PC-9 (cell line): Measurements from ENCODE around the gene RBM33.

ENCODE experiments used
- EZH2 ChIP-seq: fragments of 200-600 bp; sonication (generic); IDR thresholded peaks from 2 replicates; pipeline ENCODE4 v1.8.0; 2017; ENCODE audit warnings: antibody characterized with exemption, low read depth
- TF ChIP-seq, protein P1 (sequence below): fragments of 200-600 bp; sonication (generic); conservative IDR thresholded peaks from 2 replicates; pipeline ENCODE4 v1.6.1; 2017; ENCODE audit warnings: mixed run types, antibody characterized with exemption, mild to moderate bottlenecking, moderate library complexity

DNA sequence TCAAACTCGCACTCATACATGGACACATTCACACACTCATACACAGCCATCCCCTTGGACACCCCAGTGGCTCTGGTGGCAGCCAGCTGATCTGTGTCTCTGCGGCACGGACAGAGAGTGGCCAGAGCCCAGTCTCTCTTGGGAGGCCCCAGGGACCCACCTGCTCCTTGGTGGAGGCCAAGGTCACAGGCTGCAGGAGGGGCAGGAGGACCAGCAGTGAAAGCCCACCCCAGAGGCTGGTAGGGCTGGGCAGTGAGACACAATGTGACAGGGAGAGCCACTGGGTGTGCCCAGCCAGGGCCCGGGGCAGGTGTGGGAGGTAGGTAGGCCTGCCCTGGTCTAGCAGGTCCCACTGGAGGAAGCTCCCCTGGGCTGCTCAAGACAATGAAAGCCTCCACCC, 149.3 kb downstream of the RBM33 start:
- TF ChIP-seq, protein P1, sequence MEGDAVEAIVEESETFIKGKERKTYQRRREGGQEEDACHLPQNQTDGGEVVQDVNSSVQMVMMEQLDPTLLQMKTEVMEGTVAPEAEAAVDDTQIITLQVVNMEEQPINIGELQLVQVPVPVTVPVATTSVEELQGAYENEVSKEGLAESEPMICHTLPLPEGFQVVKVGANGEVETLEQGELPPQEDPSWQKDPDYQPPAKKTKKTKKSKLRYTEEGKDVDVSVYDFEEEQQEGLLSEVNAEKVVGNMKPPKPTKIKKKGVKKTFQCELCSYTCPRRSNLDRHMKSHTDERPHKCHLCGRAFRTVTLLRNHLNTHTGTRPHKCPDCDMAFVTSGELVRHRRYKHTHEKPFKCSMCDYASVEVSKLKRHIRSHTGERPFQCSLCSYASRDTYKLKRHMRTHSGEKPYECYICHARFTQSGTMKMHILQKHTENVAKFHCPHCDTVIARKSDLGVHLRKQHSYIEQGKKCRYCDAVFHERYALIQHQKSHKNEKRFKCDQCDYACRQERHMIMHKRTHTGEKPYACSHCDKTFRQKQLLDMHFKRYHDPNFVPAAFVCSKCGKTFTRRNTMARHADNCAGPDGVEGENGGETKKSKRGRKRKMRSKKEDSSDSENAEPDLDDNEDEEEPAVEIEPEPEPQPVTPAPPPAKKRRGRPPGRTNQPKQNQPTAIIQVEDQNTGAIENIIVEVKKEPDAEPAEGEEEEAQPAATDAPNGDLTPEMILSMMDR, result no peak
- no peak for TF ChIP-seq EZH2
